Hepatocyte (in vitro differentiated cells): ENCODE results near the gene PLCL1. TPM values are rescaled to one million over a fixed set of nuclear protein-coding genes. Genes with fewer than 3 reads are reported as not detected.
A peak's percentile ranks its signal among the peaks of the same experiment; 100 is the strongest.

Experiments used
- DNase-seq: peaks from one replicate; pipeline ENCODE4 v3.0.0-alpha.2; 2016; ENCODE audit warnings: low spot score
- H2AFZ ChIP-seq: fragments of 200-600 bp; sonication (generic); 2 replicates; pipeline ENCODE4 v1.6.0; 2016; ENCODE audit warnings: antibody characterized with exemption, mild to moderate bottlenecking
- H3K27ac ChIP-seq: fragments of 200-600 bp; sonication (generic); 2 replicates; pipeline ENCODE4 v1.5.1; 2016; ENCODE audit warnings: mild to moderate bottlenecking
- H3K27me3 ChIP-seq: fragments of 200-600 bp; sonication (generic); 2 replicates; pipeline ENCODE4 v1.6.1; 2016
- H3K36me3 ChIP-seq: fragments of 200-600 bp; sonication (generic); replicated peaks from 2 replicates; pipeline ENCODE4 v1.5.1; 2016; ENCODE audit warnings: low read depth; ENCODE audit not compliant: insufficient read depth
- H3K4me1 ChIP-seq: fragments of 200-600 bp; sonication (generic); 2 replicates; pipeline ENCODE4 v1.5.1; 2016; ENCODE audit warnings: mild to moderate bottlenecking, moderate library complexity; ENCODE audit not compliant: insufficient read depth
- H3K4me2 ChIP-seq: fragments of 200-600 bp; sonication (generic); 2 replicates; pipeline ENCODE4 v1.6.0; 2016
- H3K4me3 ChIP-seq: fragments of 200-600 bp; sonication (generic); 2 replicates; pipeline ENCODE4 v1.5.1; 2016; ENCODE audit warnings: mild to moderate bottlenecking
- H3K79me2 ChIP-seq: fragments of 200-600 bp; sonication (generic); 2 replicates; pipeline ENCODE4 v1.6.0; 2017; ENCODE audit warnings: mild to moderate bottlenecking
- H3K9me2 ChIP-seq: fragments of 200-600 bp; sonication (generic); replicated peaks from 2 replicates; pipeline ENCODE4 v1.6.0; 2017; ENCODE audit warnings: mild to moderate bottlenecking; ENCODE audit not compliant: insufficient read depth
- H3K9me3 ChIP-seq: fragments of 200-600 bp; sonication (generic); 2 replicates; pipeline ENCODE4 v1.5.1; 2016; ENCODE audit warnings: low read depth, mild to moderate bottlenecking
- H4K20me1 ChIP-seq: fragments of 200-600 bp; sonication (generic); 2 replicates; pipeline ENCODE4 v1.6.0; 2016; ENCODE audit warnings: mild to moderate bottlenecking; ENCODE audit not compliant: insufficient read depth, poor library complexity, severe bottlenecking
- EZH2 ChIP-seq: fragments of 200-600 bp; sonication (generic); IDR thresholded peaks from 2 replicates; pipeline ENCODE4 v1.6.1; 2016; ENCODE audit warnings: antibody characterized with exemption, mild to moderate bottlenecking, borderline replicate concordance
- EZH2phosphoT487 ChIP-seq: fragments of 200-600 bp; sonication (generic); IDR thresholded peaks from one replicate; pipeline ENCODE4 v1.6.1; 2018; ENCODE audit warnings: antibody characterized with exemption, mild to moderate bottlenecking, low read depth, moderate library complexity; ENCODE audit not compliant: unreplicated experiment, severe bottlenecking
- WGBS: methylation state at CpG from one replicate; pipeline ENCODE4 v1.1.6; 2016; ENCODE audit warnings: low lambda C conversion rate; ENCODE audit errors: missing lambda C conversion rate; 5-methylcytosine and 5-hydroxymethylcytosine counted together
- polyA plus RNA-seq: library from polyadenylated mRNA; unstranded; fragments of >200 nt; fragmentation: Nextera tagmentation; extraction: Ambion mirVana; gene quantifications from 2 replicates; pipeline ENCODE4 v1.2.1, GENCODE V29; 2016
- total RNA-seq: library from RNA; depleted of rRNA; stranded (reverse); fragments of >200 nt; gene quantifications from 2 replicates; pipeline ENCODE4 v1.2.3, GENCODE V29; 2014
- TF ChIP-seq, protein P1 (sequence below): fragments of 200-600 bp; sonication (generic); IDR thresholded peaks from 2 replicates; pipeline ENCODE4 v1.5.1; 2016; ENCODE audit warnings: antibody characterized with exemption, mild to moderate bottlenecking; ENCODE audit not compliant: poor library complexity

The PLCL1 gene
- total and polyA plus RNA-seq, 2 experiments from 2014 or later: 0.37 to 2.4 TPM

DNA sequence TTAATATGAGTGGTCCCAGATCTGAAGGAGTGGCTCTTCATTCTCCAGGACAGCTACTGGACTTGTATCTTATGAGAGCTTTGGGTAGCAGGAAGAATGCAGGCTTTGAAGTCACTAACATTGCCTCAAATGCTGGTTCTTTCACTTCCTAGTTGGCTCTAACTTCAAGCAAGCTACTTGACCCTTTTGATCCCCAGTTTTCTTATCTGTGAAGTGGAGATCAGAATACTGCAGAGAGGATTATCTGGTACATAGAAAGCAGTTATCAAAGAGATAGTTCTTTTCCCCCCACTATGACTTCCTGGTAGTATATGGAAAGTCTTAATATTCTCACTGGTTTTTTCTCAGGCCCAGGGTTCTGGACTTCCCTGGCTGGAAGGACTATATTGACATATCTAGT lies 3.4 kb upstream of the PLCL1 start:
- Histone ChIP-seq H3K36me3 (no peaks in the 10 kb centered on the region), H3K9me3 (no peaks in the 10 kb centered on the region), H3K27me3 (peaks cover 10% of the 10 kb centered on the region), H3K9me2 (no peaks in the 10 kb centered on the region), H3K79me2 (no peaks in the 10 kb centered on the region), H3K4me2 (no peak overlapping the region), H4K20me1 (no peaks in the 10 kb centered on the region), H3K4me1 (peaks cover 5% of the 10 kb centered on the region), H2AFZ (no peak overlapping the region), H3K27ac (no peak overlapping the region), H3K4me3 (no peak overlapping the region)
- no peak for DNase-seq
- TF ChIP-seq EZH2: no peak
- TF ChIP-seq, protein P1, sequence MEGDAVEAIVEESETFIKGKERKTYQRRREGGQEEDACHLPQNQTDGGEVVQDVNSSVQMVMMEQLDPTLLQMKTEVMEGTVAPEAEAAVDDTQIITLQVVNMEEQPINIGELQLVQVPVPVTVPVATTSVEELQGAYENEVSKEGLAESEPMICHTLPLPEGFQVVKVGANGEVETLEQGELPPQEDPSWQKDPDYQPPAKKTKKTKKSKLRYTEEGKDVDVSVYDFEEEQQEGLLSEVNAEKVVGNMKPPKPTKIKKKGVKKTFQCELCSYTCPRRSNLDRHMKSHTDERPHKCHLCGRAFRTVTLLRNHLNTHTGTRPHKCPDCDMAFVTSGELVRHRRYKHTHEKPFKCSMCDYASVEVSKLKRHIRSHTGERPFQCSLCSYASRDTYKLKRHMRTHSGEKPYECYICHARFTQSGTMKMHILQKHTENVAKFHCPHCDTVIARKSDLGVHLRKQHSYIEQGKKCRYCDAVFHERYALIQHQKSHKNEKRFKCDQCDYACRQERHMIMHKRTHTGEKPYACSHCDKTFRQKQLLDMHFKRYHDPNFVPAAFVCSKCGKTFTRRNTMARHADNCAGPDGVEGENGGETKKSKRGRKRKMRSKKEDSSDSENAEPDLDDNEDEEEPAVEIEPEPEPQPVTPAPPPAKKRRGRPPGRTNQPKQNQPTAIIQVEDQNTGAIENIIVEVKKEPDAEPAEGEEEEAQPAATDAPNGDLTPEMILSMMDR: no peak
- TF ChIP-seq EZH2phosphoT487: no peak

DNA sequence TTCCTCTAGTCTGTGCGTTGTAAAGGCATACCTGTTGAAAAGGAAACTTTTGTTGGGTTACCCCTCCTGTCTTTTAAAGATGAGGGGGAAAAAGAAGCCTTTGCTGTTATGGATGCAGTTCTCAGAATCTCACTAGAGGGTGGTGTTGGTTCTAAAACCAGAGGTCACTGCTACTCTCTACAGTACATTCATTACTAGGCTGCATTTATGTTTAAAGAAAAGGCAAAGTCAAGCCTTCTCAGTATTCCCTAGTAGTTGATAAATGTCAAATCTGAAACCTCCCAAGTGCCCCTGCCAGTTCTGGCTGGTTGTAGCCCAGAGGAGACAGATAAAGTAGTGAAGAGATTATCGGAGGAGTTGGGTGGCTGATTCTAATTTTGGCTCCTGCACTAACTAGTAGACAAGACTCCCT lies 1.4 kb upstream of the PLCL1 start:
- H3K36me3 ChIP-seq: no peaks in the 10 kb centered on the region
- H3K4me3 ChIP-seq: no peak overlapping the region
- H3K4me2 ChIP-seq: no peak overlapping the region
- no peaks in the 10 kb centered on the region for H3K9me2 ChIP-seq
- H3K27me3 ChIP-seq: peaks cover 28% of the 10 kb centered on the region
- 32% methylated on average over 2 of the region's 2 CpGs for WGBS
- H3K4me1 ChIP-seq: peaks cover 5% of the 10 kb centered on the region
- no peaks in the 10 kb centered on the region for H4K20me1 ChIP-seq
- H3K9me3 ChIP-seq: no peaks in the 10 kb centered on the region
- no peaks in the 10 kb centered on the region for H3K79me2 ChIP-seq
- no peak overlapping the region for H2AFZ ChIP-seq
- peak; percentile 69 for DNase-seq
- TF ChIP-seq, protein P1: peak; percentile 81
- TF ChIP-seq EZH2: no peak
- no peak overlapping the region for H3K27ac ChIP-seq

DNA sequence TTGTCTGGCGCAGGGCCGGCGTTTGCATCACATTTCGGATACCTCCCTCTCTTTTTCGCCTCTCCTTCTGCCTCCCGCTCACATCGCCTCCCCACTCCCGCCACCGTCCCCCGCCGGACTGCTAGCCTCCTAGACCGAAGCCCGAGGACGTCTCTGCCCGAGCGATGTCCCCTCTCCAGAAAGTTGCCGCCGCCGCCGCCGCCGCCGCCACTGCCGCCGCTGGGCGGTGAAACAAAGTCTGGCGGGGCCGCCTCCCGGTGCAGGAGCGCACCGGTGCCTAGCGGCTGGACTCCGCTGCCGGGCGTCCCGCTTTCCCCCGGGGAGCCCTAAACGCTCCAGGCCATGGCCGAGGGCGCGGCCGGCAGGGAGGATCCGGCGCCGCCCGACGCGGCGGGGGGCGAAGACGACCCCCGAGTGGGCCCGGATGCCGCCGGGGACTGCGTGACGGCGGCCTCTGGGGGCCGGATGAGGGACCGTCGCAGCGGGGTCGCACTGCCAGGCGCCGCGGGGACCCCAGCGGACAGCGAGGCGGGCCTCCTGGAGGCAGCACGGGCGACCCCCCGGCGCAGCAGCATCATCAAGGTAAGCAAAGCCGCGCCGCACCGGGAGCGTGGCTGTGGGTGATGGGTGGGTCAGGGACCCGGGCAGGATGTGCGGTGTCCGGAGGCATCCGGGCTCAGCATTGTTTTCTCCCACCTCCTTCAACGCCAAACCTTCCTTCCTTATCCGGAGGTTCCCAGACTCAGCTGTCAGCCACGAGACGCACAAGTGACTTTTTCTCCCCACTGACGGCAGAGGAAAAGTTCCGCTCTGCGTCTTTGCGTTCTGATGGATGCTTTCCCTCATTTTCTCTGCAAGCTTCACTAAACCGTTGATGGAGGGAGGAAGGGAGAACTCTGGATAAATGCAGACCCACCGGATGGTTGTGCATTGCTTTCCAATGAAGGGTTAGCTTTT lies 643 bp downstream of the PLCL1 start:
- 2% methylated on average over 66 of the region's 92 CpGs for WGBS
- H3K4me2 ChIP-seq: peak overlapping the region; percentile 89
- H3K9me3 ChIP-seq: no peaks in the 10 kb centered on the region
- H4K20me1 ChIP-seq: no peaks in the 10 kb centered on the region
- no peak overlapping the region for H3K27ac ChIP-seq
- peaks cover 5% of the 10 kb centered on the region for H3K4me1 ChIP-seq
- no peaks in the 10 kb centered on the region for H3K9me2 ChIP-seq
- H2AFZ ChIP-seq: peak overlapping the region; percentile 60
- DNase-seq: peak; percentile 32
- TF ChIP-seq EZH2: peak; percentile 68
- TF ChIP-seq, protein P1: peak; percentile 10
- no peak for TF ChIP-seq EZH2phosphoT487
- H3K27me3 ChIP-seq: peaks cover 28% of the 10 kb centered on the region
- H3K36me3 ChIP-seq: no peaks in the 10 kb centered on the region
- no peaks in the 10 kb centered on the region for H3K79me2 ChIP-seq
- peak overlapping the region; percentile 76 for H3K4me3 ChIP-seq
